GM19193 (cell line): ENCODE measurements around the gene HK3.

ENCODE experiments used
- POLR2A ChIP-seq: IDR thresholded peaks from 4 replicates; pipeline ENCODE4 v1.6.1; 2011; ENCODE audit not compliant: insufficient read depth, insufficient read length; ENCODE audit errors: extremely low read depth

Gene HK3

DNA sequence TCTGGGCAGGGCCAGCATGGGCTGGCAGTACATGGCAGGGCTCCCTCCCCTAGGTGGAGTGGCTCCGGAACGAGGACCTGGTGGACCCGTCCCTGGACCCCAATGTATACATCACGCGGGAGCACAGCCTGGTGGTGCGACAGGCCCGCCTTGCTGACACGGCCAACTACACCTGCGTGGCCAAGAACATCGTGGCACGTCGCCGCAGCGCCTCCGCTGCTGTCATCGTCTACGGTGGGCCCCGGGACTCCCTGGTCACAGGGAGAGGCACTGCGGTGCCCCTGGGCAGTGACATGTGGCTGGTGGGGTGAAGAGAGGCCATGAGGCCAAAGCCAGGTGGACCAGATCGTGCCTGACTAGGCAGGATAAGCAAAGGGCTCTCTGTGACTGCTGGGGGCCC is 30.4 kb downstream of the HK3 start:
- no peak for TF ChIP-seq POLR2A

DNA sequence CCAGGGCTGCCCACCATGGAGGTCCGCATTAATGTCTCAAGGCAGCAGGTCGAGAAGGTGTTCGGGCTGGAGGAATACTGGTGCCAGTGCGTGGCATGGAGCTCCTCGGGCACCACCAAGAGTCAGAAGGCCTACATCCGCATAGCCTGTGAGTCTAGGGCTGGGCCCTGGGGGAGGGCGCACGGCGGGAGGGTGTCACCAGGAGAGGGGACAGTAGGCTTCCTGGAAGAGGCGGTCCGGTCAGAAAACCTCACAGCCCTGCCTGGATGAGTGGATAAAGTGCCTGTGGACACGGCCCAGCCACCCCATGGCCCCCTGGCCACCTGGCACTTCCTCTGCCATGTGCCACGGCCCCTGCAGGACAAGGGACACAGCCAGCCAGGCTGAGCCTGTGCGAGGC is 31.0 kb downstream of the HK3 start:
- no peak for TF ChIP-seq POLR2A

DNA sequence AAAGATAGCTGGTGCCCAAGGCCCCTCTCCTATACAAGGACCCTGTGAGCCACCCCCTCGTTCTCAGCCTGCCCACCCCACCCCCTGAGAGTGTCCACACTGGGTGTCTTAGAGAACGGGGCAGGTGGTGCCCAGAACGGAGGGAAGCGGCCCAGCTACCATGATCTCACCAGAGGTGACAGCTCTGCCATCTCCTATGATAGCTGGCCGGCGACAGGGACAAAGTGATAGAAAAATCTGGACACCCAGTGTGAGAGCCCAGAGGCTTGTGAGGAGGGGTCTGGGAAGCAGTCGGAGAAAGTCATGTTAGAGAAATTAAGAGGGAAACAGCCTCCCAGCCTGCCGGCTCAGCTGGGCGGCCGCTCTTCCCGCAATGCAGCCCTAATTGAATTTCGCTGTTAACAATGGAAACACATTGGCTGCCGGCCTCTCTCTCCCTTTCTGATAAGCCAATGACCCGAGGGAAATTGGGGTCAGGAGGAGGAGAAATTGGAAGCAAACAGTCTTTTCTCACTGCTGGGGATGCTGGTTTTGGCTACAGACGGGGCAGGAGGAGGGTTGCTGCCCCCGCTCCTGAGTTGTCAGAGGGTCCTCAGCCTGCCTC is 32.3 kb downstream of the HK3 start:
- TF ChIP-seq POLR2A: no peak

DNA sequence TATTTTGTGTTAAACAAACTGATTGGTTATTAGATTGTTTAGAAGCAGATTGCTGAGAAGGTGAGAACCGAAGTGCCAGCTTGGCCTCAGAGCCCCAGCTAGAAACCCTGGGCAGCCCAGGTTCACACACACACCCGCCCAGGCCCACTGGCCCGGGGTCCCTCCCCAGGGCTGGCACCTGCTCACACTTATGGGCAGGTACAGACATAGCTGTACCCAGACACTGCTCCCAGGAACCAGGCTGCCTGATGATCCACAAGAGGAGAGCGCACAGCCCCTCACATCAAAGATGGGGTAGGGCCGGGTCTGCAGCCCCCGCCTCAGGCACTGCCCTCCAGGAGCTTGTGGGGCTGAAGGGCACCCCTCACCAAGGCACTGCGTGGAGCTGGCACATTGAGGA is 33.2 kb downstream of the HK3 start:
- no peak for TF ChIP-seq POLR2A

DNA sequence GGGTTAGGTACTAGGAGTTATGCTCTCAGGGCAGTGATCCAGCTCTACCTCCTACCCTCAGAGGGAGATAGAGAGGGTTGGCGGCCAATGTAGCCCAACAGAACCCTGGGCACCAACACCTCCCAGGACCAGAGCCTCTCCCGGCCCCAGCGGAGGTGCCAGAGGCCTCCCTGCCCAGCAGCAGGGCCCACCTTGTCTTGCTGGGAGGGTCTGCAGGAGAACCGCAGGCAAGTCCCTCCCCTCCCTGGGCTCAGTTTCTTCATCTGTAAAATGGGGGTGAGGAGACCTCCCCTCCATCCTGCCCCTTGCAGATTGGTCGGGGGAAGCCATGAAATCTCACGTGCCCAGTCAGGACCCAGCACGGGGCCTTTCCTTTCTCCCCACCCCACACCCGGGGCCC is 34.4 kb downstream of the HK3 start:
- no peak for TF ChIP-seq POLR2A

DNA sequence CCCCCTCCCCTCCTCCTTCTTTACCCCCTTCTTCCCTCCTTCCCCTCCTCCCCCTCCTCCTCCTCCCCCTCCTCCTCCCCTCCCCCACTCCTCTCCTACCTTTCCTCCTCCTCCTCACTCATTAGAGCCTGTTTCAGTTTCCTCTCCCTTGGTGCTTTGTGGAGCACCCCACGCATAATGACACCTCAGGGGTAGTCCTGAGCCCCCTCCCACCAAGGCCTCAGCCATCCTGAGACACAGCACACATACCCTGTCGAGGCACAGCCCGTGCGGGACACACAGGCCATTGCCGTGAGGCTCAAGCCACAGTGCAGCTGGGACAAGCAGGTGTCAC is 35.4 kb downstream of the HK3 start:
- TF ChIP-seq POLR2A: no peak

DNA sequence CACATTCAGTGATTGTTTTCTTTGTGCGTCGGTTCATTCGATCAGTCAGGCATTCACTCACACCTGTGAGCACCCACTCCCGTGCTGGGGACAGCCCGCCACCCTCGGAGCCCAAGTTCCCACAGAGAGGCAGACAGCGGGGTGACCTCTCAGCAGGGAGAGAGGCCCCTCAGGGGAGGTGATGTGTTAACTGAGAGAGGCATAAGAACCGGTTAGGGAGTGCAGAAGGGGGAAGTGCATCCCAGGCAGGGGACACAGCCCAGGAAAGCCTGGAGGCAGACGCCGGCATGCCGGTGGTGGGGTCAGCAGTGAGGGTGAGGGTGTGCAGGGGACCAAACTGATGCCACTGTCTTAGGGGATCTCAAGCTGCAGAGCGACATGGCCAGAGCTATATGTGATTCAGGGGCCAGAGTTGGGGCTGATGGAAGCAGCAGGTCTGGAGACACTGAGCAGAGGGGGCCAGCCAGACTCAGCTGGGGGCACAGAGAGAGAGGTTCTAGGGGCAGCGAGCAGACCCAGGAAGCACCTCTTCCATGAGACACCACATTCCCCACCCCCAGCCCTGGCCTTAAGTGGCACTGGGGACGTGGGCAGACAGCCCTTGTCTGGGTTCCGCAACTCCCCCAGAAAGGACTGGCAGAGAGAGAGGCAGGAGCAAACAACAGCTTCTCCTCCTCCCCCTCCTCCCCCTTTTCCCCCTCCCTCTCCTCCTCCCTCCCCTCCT is 35.9 kb downstream of the HK3 start:
- TF ChIP-seq POLR2A: no peak

DNA sequence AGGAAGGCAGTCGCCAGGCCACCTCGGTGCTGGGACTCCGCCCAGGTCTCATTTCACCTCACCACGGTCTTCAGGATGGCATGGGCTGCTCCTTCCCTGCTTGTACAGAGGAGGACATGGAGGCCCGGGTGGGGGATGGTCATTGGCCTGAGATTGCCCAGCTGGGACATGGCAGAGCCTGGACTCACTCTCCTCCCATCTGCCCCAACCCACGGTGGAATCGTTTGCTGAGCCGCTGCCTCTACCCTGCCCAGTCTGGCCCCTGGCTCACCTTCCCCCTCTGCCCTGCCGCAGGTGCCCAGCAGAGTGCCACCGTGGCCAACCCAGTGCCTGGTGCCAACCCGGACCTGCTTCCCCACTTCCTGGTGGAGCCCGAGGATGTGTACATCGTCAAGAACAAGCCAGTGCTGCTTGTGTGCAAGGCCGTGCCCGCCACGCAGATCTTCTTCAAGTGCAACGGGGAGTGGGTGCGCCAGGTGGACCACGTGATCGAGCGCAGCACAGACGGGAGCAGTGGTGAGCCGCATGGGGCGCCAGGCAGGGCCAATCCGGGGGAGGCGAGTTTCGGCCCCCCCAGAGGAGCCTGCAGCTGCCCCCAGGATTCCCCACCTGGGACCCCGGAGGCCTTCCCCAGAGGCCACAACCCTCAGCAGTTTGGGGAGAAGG is 36.7 kb downstream of the HK3 start:
- TF ChIP-seq POLR2A: no peak

DNA sequence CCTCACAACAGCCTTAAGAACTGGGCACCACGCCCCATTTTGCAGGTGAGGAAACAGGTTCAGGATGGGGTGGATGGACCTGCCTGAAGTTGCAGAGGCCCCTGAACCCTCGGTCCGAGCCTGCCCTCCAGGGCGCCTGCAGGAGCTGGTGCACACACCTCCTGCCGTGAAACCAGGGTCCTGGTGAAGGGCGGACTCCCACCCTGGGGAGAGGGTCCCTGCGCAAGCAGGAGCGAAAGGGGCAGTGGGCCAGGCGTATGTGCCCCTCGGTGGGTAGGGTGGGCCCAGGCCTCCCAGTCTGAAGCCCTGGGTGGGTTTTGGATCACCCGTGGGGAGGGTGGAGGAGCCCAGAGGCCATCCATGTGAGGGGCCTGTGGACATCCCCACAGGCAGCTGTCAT is 37.9 kb downstream of the HK3 start:
- TF ChIP-seq POLR2A: no peak

DNA sequence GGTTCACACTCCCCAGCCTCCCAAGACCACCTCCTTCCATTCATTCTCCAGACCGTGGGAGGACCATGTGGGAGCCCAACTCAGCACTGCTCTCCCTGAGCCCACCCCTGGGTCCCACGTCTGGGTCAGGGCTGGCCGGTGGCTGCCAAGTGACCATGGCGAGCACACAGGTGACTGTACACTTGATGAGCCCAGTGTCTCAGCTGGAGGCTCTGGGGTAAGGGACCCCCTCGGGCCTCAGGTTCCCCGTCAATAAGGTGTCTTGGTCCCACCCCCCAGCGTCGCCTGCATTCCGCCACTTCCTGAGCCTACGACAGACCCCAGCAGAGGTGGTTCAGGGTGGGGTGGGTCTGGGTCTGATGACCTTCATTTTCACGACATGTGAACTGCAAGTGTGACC is 38.8 kb downstream of the HK3 start:
- no peak for TF ChIP-seq POLR2A

DNA sequence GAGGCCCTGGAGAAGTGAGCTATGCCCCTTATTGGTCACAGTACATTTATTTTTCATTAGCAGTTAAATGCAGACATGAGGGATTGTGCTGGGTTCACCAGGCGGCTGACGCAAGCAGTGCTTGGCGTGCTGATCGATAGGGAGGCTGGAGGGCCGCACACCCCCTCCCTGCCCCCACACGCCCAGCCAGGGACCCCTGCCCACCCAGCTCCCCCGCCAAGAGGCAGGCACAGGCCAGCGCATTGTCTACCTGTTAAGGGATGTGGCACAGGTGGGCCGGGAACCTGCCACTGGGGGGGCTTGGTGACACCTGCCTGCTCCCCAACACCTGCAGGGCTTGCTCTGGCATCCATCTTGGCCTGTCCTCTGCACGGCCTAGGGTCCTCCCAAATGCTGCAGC is 39.2 kb downstream of the HK3 start:
- TF ChIP-seq POLR2A: no peak

DNA sequence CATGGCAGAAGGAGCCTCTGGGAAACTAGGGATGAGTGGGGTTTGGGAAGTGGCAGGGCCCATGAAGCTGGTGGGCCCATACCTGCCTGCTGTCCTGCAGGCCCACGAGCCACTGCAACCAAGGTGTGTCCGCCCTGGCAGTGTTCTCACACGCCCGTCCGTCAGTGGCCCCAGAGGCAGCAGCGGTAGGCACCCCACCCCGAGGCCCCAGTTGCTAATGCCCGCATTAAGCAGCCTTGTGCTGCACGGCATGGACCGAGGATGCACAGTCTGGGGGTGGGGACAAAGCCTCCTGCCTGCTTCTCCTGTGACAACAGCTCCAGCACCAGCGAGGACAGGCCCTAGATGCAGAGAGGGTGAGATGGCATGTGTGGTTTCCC is 41.3 kb downstream of the HK3 start:
- TF ChIP-seq POLR2A: no peak

DNA sequence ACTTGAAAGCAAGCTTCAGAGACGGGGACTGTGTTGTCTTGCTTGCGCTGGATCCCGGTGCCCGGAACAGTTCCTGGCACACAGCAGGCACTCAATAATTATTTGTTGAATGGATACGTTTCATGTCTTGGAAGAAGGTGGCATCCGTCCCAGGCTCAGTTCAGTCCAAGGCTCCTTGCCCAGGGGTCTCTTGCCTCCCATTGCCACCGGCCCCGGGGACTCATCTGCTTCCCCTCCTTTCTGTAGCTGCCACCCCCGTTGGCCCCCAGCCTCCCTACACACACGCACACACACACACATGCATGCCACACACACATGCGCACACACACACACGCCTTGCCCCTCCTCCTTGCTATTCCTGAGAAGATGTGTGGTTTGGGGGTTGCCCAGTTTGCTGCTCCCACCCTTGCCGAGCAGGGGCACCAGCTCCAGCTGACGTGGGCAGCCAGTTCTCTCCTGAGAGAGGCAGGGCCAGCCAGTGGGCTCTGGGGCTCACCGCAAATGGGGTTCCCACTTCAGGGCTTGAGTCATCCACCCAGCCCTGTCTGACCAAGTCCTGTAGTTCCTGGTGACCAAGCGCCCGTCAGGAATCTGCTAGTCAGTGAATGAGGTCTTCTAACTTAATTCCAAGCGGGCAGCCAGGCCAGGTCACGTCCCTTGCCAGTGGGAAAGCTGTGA is 41.8 kb downstream of the HK3 start:
- TF ChIP-seq POLR2A: no peak

DNA sequence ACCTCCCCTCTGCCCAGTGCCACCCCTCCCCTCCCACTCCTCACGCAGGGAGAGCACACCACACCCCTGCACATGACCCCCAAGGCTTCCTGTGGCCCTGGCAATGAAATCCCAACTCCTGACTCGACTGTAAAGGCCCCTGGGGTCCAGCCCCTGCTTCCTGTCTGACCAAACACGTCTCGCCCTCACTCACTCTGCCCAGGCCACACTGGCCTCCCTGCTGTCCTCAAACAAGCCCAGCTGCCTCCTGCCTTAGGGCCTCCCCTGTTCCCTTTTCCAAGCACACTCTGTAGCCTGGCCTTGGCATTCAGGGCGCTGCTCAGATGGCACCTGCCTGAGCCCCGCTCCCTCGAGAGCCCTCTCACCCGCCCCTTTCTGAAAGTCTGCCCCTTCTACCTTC is 42.4 kb downstream of the HK3 start:
- TF ChIP-seq POLR2A: no peak

DNA sequence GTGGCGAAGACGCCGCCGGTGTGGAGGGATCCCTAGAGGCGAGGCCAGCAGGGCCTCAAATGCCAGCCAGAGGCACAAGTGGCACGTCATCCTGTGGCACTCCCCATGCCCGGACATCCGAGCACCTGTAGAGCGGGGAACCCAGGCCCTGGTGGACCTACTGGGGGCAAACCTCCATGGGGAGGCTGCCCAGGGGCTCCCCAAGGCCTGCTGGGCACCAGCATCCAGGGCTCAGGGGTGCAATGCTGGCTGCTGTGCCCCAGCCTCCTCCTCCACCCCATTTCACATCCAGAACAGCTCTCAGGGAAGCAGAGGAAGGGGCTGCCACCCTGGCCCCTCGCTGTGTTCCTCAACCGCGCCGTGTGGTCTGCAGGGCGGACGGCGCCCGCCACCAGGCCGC is 43.5 kb downstream of the HK3 start:
- no peak for TF ChIP-seq POLR2A

DNA sequence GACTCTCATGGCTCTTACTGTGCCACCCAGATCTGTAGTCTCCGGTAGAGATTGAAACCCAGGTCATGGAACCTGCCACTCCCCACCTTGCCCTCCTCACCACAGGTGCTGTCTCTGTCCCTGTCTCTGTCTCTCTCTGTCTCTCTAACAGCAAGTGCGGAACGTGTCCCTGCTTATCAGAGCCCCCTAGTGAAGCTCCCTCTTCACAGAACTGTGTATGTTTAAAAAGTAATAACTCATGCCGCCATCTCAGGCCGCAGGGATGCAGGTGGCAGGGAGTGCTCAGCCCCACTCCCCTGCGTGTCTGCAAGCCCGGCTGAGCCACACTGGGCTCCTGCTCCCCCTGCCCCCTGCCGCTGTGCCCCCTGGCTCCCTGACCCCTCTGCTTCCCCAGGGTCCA is 45.0 kb downstream of the HK3 start:
- TF ChIP-seq POLR2A: no peak
